Mucosa of descending colon (tissue), 3 donors: ENCODE results near the gene TROAP. TPM values are rescaled to one million over a fixed set of nuclear protein-coding genes. Genes with fewer than 3 reads are reported as not detected.

Experiments
- ATAC-seq: fragments of 200-7000 bp; cut with Tn5 transposase; one replicate; pipeline ENCODE4 v1.9.1; 2020; ENCODE audit warnings: mild to moderate bottlenecking, moderate library complexity
- DNase-seq, 3 donors: peaks; one replicate each; pipeline ENCODE4 v3.0.0-alpha.2; 2020
- H3K36me3 ChIP-seq: fragments of 200-600 bp; one replicate; pipeline ENCODE4 v1.8.0; 2021; ENCODE audit warnings: low read depth, mild to moderate bottlenecking
- H3K4me1 ChIP-seq: fragments of 200-600 bp; one replicate; pipeline ENCODE4 v1.8.0; 2021; ENCODE audit warnings: low read depth, mild to moderate bottlenecking
- H3K4me3 ChIP-seq: fragments of 200-600 bp; one replicate; pipeline ENCODE4 v1.8.0; 2021; ENCODE audit warnings: mild to moderate bottlenecking
- H3K9me3 ChIP-seq: fragments of 200-600 bp; one replicate; pipeline ENCODE4 v1.8.0; 2021; ENCODE audit warnings: mild to moderate bottlenecking
- intact Hi-C, 2 donors: fragments of 100-400 bp; cut with DNase I in 1 of 2; cut with micrococcal nuclease in 1 of 2; formaldehyde crosslinking; loops; one replicate each; pipeline versions ENCODE4 v1.11.0 to v1.11.1; 2022; cut with DNase I, micrococcal nuclease
- long read RNA-seq, 2 donors: library from polyadenylated mRNA; unstranded; transcript quantifications; one replicate each; pipeline ENCODE4 v2.0.0, GENCODE V29; 2019 to 2021
- total RNA-seq, 3 donors: library from RNA; stranded (reverse); fragmentation: NEBNext Ultra II Directional in 2 of 3; extraction: Animal tissue kit (Norgen Biotek cat#: 25700) in 2 of 3; gene quantifications; one replicate each; pipeline versions ENCODE4 v1.2.1 to v1.2.4, GENCODE V29; 2021 to 2023
- TF ChIP-seq, protein P1 (sequence below): fragments of 200-600 bp; IDR thresholded peaks from one replicate; pipeline ENCODE4 v1.8.0; 2022; ENCODE audit warnings: antibody characterized with exemption, mild to moderate bottlenecking
- donor health status: DM: no; HTN: no; CAD: no; lungs with moderate emphysema.
- donor health status: DM: no; HTN: no; CAD: no.
- donor health status: DM: no; HTN: yes; CAD: no.

TROAP gene
- total RNA-seq = 10 to 100 TPM in 1 of 3 donors, 1 to 10 TPM in 2; 4.4 to 18.8 (median 5.8) TPM
- long read RNA-seq, donor 1, partial matches to known transcripts = 1 of 2 reads
- long read RNA-seq, donor 1, other reads (novel, unspliced or antisense) = 1 of 2 reads
- long read RNA-seq, donor 2, partial matches to known transcripts = 0 of 3 reads
- long read RNA-seq, donor 2, other reads (novel, unspliced or antisense) = 1 of 3 reads

GRCh38 chr12:49322708-49323523, at the start of gene TROAP:
TSS of gene TROAP (plus strand) at chr12:49323255. CDS start at chr12:49323609, 354 bp downstream.
- ATAC-seq (peak; percentile 100), DNase-seq (peak; percentile 96 to 98 (median 97))
- no peaks in the 10 kb centered on the region for H3K36me3 ChIP-seq
- peak within 1 kb of the TSS; percentile 32 for H3K4me3 ChIP-seq
- TF ChIP-seq, protein P1, sequence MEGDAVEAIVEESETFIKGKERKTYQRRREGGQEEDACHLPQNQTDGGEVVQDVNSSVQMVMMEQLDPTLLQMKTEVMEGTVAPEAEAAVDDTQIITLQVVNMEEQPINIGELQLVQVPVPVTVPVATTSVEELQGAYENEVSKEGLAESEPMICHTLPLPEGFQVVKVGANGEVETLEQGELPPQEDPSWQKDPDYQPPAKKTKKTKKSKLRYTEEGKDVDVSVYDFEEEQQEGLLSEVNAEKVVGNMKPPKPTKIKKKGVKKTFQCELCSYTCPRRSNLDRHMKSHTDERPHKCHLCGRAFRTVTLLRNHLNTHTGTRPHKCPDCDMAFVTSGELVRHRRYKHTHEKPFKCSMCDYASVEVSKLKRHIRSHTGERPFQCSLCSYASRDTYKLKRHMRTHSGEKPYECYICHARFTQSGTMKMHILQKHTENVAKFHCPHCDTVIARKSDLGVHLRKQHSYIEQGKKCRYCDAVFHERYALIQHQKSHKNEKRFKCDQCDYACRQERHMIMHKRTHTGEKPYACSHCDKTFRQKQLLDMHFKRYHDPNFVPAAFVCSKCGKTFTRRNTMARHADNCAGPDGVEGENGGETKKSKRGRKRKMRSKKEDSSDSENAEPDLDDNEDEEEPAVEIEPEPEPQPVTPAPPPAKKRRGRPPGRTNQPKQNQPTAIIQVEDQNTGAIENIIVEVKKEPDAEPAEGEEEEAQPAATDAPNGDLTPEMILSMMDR = no peak
- H3K4me1 ChIP-seq = peaks cover 14% of the 10 kb centered on the region
- H3K9me3 ChIP-seq = no peaks in the 10 kb centered on the region
- intact Hi-C loops = no loop called here

DNA sequence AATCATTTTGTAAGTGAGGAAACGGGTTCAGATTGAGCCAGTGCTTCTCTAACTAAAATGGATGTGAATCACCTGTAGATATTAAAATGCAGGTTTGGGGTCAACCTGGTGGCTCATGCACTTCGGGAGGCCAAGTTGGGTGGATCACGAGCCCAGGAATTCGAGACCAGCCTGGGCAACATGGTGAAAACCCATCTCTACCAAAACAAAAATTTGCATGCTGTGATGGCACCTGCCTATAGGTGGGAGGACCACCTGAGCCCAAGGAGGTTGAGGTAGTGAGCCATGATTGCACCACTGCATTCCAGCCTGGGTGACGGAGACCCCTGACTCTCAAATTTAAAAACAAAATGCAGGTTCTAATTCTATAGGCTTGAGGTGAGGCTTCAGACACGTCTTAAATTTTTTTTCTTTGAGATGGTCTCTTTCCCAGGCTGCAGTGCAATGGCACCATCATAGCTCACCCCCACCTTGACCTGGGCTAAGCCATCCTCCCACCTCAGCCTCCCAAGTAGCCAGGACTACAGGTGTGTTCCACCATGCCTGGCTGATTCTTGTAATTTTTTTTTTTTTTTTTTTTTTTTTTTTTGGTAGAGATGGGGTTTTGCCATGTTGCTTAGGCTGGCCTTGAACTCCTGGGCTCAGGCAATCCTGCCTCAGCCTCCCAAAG, 49.2 kb upstream of the TROAP start:
- Histone ChIP-seq H3K9me3 (no peaks in the 10 kb centered on the region), H3K36me3 (no peaks in the 10 kb centered on the region), H3K4me1 (no peaks in the 10 kb centered on the region), H3K4me3 (no peak overlapping the region)
- intact Hi-C loops = no loop called here
- TF ChIP-seq, protein P1 = no peak
- DNase-seq (no peak), ATAC-seq (no peak)

- Histone ChIP-seq H3K9me3 (no peaks in the 10 kb centered on the region), H3K4me3 (no peak overlapping the region), H3K36me3 (no peaks in the 10 kb centered on the region), H3K4me1 (no peaks in the 10 kb centered on the region)
- DNase-seq (no peak), ATAC-seq (no peak)
- intact Hi-C loops = no loop called here
- TF ChIP-seq, protein P1 = no peak
Observed at GRCh38 chr12:49274396-49275069, 48.5 kb upstream of the TROAP start.

- TF ChIP-seq, protein P1 = no peak
- ATAC-seq (no peak), DNase-seq (no peak)
- H3K36me3 ChIP-seq = no peaks in the 10 kb centered on the region
- H3K4me1 ChIP-seq = no peaks in the 10 kb centered on the region
- intact Hi-C loops = no loop called here
- H3K9me3 ChIP-seq = no peaks in the 10 kb centered on the region
- H3K4me3 ChIP-seq = no peak overlapping the region
Observed at GRCh38 chr12:49276304-49277290, 46.5 kb upstream of the TROAP start.

DNA sequence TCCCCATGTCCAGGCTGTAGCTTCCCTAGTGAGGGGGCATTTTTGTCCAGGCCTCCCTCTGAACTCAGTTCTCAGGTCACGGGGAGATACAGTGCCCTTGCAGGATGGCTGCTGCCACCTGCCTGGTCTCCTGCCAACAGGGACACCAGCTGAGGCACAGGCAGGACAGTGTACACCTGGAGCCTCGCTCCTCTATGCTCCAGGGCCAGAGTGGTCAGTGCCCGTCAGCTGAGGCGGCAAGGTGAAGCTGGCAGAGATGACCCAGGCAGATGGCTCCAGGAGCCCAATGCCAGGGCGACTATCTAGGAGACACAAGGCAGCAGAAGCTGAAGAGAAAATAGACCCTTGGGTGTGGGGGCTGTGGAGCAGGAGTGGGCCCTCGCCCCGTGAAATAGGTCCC, 45.6 kb upstream of the TROAP start:
- TF ChIP-seq, protein P1 = no peak
- H3K4me1 ChIP-seq = no peaks in the 10 kb centered on the region
- no peak for DNase-seq
- no peak for ATAC-seq
- H3K4me3 ChIP-seq = no peak overlapping the region
- H3K36me3 ChIP-seq = no peaks in the 10 kb centered on the region
- intact Hi-C loops = no loop called here
- H3K9me3 ChIP-seq = no peaks in the 10 kb centered on the region
